M059J (cell line): Measurements from ENCODE around the gene ACER2. TPM values are rescaled to one million over a fixed set of nuclear protein-coding genes. Genes with fewer than 3 reads are reported as not detected.
A peak's percentile ranks its signal among the peaks of the same experiment; 100 is the strongest.
"Not testable (repeated sequence)": the region's sequence is repeated elsewhere in the genome, so short reads cannot be mapped to it uniquely, and the experiment has no call there.

Experiments used
- DNase-seq: peaks from one replicate; pipeline ENCODE4 v3.0.0-alpha.2; 2012; ENCODE audit warnings: low read depth
- total RNA-seq: library from RNA; depleted of rRNA; stranded (reverse); fragments of >200 nt; shearing (Covaris generic); gene quantifications from 2 replicates; pipeline ENCODE4 v1.2.3, GENCODE V29; 2014

Gene ACER2
- total RNA-seq, 1 experiment from 2014 or later = 0.96 TPM

DNA sequence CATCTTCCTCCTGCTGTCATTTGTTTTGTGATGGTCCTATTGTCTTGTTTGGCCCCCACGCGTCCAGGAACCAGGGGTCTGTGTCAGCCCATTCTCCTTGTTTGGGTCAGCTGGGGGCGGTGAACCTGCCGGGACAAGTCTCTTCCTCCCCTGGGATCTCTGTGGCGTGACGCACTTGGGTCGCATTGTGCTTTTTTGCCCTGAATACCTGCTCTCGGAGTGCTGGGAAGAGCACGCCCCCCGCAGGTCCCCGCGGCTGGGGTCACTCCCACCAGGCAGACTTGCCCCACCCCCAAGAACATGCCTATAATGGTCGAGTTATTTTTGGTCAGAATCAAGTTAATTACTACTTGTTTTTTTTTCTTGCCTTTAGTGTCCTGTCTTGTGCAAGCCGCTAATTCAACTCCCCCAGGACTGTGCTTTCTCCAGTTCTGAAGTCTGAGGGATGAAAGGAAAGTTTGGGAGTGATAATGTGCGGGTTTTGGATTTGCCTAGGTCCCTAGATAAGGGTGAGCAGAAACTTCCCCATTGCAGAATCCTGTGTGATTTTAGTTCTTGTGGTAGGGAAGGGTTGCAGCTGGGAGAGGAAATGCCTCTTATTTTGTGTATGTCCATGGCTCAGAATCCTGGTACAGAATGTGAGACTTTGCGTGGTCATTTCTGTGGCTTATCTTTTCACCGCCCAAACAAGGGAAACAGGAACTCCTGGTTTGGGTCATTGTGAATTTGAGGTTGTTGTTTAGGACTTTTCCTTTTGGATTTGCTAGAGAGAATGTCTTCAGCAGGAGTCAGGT, 789 bp downstream of the ACER2 start:
- DNase-seq = peak; percentile 28

DNA sequence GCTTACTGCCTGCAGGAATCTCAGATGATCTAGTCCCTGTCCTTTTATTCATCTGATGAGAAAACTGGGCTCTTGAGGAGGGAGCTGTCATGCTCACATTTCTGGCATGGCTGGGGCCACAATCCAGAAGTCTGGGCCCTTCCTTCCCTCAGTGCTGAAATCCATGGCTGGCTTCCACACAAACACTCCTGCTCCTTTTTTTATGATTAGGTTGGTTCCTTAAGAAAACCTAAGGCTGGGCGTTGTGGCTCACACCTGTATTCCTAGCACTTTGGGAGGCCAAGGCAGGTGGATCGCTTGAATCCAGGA, 1.3 kb downstream of the ACER2 start:
- no peak for DNase-seq

DNA sequence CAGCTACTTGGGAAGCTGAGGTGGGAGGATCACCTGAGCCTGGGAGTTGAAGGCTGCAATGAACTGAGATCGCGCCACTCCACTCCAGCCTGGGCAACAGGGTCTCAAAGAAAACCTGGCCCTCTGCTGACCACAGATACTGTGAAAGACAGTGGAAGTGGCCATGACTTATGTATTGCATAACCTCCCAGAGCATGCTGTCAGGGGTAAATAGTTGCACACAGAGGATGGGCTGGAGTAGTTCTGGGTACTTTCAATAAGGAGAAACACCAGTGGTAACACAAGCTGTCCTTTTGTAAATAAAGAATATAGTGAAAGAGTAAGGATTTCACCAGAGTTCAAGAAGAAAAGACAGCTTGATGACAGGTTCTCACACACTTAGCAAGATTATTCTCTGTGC, 1.8 kb downstream of the ACER2 start:
- DNase-seq = no peak

DNA sequence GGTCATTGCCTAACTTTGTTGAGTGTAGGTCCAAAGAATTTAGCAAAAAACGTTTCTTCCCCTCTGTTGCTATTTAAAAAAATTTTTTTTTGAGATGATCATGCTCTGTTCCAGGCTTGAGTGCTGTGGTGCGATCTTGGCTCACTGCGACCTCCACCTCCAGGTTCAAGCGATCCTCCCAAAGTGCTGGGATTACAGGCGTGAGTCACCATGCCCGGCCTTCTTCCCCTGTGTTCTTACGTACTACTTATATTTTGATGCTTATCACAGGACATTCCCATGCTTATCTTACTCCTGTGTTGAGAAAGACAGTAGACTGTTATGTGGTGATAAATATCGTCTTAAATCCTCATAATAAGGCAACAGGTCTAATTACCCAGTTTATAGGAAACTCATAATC, 2.5 kb downstream of the ACER2 start:
- peak; percentile 22 for DNase-seq

DNA sequence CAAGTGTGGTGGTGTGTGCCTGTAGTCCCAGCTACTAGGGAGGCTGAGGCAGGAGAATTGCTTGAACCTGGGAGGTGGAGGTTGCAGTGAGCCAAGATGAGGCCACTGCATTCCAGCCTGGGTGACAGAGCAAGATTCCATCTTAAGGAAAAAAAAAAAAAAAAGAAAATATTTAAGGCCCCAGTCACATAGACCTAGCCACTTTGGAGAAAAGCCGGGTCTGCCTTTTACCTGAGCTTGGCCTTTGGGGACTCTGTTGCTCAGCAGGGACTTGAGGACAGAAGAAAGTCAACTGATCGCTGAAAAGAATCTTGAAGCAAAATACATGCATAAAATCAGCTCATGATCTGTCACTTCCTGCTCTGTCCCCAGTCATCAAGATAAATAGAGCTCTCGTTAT, 4.6 kb downstream of the ACER2 start:
- DNase-seq = not testable (repeated sequence)

DNA sequence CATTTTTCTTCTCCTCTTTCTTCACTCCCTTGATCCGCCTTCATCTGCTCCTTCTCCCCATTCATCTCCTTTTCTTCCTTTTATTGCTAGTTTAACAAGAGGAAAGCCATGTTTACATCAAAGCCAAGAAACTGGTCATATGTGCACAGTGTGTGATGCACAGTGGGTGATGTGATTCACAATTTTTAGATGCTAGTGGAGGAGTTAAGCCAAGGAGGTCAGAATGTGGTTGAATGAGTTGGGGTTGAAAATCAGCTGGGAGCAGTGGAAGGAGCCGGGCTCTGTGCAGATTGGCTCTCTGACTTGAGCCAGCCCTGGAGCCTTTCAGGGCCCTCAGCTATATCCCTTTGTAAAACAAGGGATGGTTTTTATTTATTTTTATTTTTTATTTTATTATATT, 7.3 kb downstream of the ACER2 start:
- DNase-seq = no peak

DNA sequence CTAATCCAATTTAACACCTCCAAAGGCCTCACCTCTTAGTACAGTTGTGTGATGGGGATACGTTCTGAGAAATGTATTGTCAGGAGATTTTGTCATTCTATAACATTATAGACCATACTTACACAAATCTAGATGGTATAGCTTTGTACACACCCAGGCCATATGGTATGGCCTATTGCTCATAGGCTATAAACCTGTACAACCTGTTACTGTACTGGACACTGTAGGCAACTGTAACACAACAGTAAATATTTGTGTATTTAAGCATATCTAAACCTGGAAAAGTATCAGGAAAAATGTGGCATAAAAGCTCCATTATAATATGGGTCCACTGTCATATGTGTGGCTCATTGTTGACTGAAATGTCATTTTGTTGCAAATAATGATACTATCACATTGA, 12.1 kb downstream of the ACER2 start:
- no peak for DNase-seq

DNA sequence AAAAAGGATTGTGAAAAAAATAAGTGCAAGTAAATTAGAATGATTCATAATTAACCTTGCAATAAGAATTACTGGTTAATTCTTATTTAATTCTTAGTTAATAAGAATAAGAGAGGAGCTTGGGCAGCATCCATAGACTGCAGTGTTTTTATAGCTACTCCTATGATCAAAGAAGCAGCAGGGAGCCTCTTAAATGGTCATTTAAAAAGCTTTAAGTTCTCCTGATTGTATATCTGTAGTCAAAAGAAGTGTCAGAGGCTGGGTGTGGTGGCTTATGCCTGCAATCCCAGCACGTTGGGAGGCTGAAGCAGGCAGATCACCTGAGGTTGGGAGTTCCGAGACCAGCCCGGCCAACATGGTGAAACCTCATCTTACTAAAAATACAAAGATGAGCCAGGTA, 14.4 kb downstream of the ACER2 start:
- no peak for DNase-seq

DNA sequence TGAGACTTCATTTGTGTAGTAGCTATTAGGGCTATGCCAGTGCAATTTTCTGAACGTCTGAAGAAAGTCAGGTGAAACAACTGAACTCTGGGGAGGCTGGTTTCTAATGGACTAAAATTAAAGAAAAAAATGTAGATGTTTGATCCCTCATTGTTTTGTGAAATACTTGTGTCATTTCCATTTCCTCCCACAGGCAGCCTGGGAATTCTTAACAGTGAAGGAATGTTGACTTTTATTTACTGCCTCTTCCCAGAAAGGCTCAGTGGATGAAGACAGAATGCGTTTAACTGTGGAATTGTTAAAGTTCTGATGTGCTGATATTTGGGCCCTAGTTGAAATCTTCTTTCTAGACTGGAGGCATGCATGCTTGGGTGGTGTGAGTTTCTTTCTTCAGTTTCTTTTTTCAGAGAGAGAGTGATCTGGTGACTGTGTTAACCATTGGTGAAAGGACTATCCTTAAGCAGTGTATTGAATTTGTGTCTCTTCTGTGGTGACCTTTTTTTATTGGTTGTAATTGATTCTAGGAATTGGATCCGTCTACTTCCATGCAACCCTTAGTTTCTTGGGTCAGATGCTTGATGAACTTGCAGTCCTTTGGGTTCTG, 15.5 kb downstream of the ACER2 start:
- DNase-seq = no peak

DNA sequence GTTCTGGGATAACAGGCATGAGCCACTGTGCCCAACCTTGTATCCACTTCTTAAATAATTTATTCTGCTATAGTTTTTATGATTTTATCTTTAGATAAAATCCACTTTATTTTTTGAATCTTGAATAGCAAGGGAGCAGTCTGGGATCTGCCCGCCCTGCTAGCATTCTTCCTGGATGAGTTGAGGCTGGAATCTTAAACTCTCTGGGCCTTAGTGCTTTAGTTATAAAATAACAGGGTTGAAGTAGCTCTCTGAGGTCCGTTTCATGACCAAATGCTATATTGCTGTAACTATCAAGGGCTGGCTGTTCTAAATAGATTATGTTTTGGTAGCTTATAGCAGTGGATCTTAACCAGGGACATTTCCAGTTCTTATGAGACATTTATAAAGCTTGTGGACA, 20.8 kb downstream of the ACER2 start:
- DNase-seq = no peak

DNA sequence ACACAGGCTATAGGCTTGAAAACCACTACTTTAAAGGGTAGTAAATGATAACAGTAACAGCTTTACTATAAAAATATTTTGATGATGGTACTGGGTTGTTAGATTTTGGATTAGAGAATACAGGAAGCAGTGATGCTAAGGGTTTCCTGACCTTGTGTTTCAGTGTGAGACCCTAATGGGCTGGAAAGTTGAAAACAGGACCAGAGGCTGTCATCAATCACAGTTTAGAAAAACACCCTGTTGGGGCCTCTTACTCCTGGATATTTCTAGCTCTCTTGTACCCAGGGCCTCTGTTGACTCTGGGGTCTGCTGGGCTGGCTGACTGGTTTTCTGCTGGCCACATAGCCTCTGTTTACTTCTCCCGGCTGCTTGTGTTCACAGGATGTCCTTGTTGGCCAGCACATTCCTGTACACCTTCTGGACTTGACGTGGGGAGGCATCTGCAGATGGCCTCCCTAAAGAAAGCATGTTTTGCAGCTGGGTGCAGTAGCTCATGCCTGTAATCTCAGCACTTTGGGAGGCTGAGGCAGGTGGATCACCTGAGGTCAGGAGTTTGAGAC, 21.5 kb downstream of the ACER2 start:
- DNase-seq = no peak

DNA sequence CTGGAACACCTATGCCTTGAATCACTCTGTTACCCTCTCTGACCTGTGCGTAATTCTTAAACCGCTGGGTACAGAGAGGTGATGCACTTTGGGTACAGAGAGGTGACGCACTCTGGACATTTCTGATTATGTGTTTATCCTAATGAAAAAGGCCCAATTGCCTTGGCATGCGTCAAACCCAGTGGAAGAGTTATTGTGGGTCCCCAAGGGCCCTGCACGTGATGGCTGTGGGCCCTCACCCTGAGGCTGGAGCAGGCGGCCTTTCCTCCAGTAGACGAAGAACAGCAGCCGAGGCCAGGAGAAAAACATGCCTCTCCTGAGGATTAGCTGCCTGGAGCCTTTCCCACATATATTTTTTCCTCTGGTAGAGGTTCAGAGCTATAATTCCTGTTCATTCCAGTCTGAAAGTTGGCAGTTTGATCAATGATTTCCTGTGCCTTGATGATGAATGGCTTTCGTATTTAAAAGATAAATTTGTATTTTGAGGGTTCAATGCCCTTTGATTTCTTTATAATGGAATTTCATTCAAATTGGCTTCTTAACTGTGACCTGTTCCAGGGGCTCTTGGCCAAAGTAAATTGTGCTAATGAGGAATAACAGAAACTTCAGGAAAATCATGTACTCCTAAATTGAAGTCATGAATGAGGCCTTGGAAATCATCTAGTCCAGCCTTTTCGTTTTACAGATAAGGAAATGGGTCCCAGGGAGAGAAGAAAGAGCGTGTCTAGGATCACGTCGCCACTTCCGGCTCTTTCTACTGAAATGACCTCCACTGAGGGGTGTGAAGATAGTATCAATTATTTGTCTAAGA, 22.8 kb downstream of the ACER2 start:
- DNase-seq = peak; percentile 21

DNA sequence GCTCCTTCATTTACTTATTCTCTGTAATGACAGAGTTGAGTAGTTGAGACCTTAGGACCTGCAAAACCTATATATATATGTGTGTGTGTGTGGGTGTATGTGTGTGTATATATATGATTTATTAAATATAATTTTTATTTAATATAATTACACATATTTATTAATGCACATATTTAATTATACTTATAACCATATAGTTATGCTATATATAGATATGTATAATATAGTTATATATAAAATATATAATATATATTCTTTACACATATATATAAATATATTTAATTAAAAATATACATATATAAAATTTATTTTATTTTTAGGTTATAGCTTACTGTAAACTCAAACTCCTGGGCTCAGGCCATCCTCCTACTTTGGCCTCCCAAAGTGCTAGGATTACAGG, 23.7 kb downstream of the ACER2 start:
- DNase-seq = no peak

DNA sequence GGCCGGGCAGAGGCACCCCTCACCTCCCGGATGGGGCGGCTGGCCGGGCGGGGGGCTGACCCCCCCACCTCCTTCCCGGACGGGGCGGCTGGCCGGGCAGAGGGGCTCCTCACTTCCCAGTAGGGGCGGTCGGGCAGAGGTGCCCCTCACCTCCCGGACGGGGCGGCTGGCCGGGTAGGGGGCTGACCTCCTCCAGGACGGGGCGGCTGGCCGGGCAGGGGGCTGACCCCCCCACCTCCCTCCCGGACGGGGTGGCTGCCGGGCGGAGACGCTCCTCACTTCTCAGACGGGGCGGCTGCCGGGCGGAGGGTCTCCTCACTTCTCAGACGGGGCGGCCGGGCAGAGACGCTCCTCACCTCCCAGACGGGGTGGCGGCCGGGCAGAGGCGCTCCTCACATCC, 24.9 kb downstream of the ACER2 start:
- not testable (repeated sequence) for DNase-seq

DNA sequence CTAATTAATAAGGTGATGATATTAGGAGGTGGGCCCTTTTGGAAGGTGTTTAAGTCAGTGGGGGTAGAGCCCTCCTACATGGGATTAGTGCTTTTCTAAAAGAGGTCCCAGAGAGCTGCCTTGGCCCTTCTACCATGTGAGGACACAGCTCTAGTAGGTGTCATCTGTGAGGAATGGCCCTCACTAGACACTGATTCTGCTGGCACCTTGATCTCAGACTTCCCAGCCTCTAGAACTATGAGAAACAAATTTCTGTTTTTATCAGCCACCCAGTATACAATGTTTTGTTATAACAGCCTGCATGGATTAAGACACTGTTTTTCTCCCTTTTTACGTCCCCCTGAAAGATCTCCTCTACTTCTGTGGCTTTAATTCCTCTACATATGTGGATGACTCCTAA, 31.6 kb downstream of the ACER2 start:
- no peak for DNase-seq

DNA sequence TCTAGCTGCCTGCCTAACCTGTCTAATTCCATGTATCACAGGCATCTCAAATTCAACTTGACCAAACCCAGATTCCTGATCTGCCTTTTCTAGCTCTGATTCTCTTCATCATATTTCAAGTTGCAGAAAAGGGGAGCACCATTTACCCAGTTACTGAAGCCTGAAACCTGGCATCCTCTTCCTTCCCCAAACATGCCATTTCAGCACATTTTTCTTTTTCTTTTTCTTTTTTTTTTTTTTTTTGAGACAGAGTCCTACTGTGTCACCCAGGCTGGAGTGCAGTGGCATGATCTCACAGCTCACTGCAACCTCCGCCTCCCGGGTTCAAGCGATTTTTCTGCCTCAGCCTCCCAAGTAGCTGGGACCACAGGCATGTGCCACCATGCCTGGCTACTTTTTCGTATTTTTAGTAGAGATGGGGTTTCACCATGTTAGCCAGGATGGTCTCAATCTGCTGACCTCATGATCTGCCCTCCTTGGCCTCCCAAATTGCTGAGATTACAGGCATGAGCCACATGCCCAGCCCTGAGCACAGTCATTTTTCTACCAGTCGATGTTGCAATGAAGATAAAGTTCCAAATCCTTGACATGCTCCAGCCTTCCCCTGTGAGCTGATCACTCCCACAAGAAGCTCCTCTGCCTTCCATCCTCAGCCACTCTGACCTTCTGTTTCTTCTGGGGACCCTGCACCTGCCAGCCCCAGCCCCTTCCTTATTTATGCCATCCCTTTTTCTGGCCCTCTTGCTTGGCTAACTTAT, 32.2 kb downstream of the ACER2 start:
- no peak for DNase-seq

DNA sequence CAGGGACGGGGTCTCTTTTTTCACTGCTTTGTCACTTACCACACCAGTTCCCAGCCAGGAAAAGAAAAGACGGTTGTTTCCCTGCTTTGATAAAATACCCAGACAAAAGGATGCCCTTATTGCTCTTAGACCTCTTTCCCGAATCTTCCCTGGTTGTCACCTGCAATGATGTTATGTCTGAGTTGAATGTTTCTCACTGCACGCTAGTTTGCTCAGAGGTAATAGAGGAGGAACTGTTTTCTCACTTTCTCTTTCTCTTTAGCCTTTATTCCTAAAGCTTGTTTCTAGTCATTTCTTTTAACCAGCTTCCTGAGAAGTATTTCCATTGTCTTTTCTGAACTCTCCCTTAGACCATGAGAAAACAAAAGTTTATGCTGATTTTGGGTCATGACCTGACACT, 32.9 kb downstream of the ACER2 start:
- peak; percentile 9 for DNase-seq

DNA sequence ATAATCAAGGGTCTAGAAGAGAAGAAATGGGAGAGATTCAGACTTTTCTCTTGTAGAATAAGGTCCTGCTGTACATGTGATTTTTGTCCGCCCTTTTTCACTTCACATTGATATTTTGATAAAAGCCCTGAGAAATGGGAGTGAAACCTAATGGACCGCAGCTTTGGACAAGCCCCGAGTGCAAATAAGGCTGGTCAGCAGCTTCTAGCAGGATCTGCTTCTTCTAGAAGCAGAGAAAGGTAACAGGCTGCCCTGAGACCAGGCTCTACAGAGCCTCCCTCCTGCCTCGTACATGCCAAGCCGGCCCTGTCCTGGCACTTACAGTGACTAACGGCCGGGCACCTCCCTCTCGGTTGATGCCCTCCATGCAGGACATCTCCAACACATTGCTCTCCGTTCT, 33.4 kb downstream of the ACER2 start:
- DNase-seq = no peak

DNA sequence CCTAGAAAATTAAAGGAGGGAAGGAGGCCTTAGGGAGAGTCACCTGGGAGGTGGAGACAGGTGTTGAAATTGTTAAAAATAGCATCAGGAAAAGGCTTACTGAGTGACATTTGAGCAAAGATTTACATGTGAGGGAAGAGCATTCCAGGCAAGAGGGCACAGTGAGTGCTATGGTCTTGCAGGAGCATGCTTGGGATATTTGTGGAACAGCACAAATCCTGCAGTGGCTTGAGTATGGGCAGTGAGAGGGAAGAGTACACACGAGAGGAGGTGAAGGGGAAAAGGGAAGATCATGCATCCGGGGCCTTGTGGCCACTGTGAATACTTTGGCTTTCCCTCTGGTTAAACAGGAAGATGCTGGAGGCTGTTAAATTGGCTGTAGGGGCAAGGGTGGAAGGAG, 36.6 kb downstream of the ACER2 start:
- no peak for DNase-seq

DNA sequence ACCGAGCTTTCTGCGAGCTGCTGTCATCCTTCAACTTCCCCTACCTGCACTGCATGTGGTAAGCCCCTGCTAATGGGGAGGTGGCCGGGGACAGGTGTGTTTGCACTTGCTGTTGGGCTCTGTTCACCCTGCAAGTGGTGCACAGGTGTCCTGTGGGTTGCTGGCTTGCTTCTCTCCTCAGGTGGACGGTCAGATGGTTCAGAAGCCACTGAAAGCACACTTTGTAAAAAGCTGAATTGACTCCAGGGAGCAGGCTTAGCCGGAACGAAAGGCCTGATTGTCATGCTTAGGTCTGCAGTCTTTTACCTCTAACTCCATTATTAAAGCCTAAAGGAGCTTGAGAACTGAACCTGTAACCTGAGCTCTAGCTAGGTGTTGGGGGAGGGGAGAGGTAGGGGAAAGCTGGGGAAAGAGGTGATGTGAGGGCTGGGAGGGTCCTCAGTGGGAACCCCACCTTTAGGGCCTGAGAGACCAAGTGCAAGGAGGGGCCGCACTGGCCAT, 37.6 kb downstream of the ACER2 start:
- no peak for DNase-seq

DNA sequence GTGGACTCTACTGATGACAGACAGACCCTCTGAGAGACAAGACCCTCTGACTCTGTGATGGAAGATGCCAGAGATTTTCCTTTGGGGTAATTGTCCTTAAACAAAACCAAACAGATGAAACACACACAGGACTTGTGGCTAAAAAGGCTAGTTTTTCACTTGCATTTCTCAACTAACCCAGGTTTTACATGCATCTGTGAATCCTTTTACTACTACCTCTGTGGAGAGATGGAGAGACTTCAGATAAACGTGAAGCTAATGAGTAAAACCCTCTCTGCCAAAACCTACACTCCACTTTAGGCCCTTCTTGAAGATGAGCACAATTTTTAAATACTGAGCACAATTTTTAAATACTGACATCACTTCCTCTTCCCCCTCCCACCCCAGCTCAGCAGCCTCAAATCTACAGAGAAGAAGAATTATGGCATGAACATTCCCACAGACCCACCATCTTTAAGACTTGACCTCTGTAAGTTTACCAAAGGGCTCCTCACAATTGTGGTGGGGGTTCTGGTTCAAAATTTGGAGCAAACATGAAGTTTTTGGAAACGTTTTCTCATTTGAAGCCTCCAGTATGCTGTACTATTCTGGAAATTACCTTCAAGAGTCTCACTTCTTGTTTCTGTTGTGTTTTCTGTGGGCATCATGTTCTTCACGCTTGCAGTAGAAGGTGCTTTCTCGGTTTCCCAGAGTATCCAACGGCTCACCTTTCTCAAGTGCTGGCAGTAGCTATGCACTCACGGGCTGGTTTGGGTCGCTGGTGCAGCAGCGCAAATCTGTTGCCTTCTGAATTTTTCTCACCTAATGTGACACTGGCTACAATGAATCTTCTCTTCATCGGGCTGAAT, 42.7 kb downstream of the ACER2 start:
- DNase-seq = no peak
